ENCODE results near the gene UBR2.
"Not testable (repeated sequence)": the region's sequence is repeated elsewhere in the genome, so short reads cannot be mapped to it uniquely, and the experiment has no call there.

Gene UBR2

GRCh38 chr6:42572523-42572922, 8.7 kb downstream of the UBR2 start:
- Histone ChIP-seq H3K4me2 (ENCODE audit: low read length) (no peak overlapping the region), H2BK15ac (replicated peaks; ENCODE audit: low read depth) (no peak overlapping the region), H2BK5ac (ENCODE audit: low read length) (no peak overlapping the region), H3K9ac (ENCODE audit: low read length) (no peak overlapping the region), H3K4me1 (ENCODE audit: control insufficient read depth, low read depth, low read length) (no peaks in the 10 kb centered on the region), H3K27me3 (ENCODE audit: insufficient read depth, low read length, poor library complexity) (no peaks in the 10 kb centered on the region), H2BK120ac (ENCODE audit: low read depth, low read length) (no peak overlapping the region), H3K36me3 (ENCODE audit: control insufficient read depth, insufficient read depth, low read length) (no peaks in the 10 kb centered on the region), H3K56ac (ENCODE audit: low read length) (no peak overlapping the region), H3K4me3 (ENCODE audit: low read length) (no peak overlapping the region), H3K4ac (ENCODE audit: low read depth, low read length) (no peak overlapping the region), H2AK5ac (ENCODE audit: low read length) (no peak overlapping the region), H4K5ac (ENCODE audit: low read length) (no peak overlapping the region), H3K27ac (ENCODE audit: low read depth, low read length) (no peak overlapping the region), H3K23ac (ENCODE audit: low read length) (no peak overlapping the region), H4K8ac (ENCODE audit: low read depth, low read length) (no peak overlapping the region), H3K79me2 (ENCODE audit: control insufficient read depth, insufficient read depth, low read length) (peaks cover 6% of the 10 kb centered on the region), H3K18ac (ENCODE audit: low read length) (no peak overlapping the region), H3K79me1 (ENCODE audit: low read length) (peaks cover 1% of the 10 kb centered on the region)
- no peak for DNase-seq
- WGBS (ENCODE audit: extremely low coverage, insufficient coverage, low lambda C conversion rate) = no CpG with 5 or more reads among the region's 4 CpGs

GRCh38 chr6:42576538-42576937, 12.7 kb downstream of the UBR2 start:
- H4K5ac ChIP-seq (ENCODE audit: low read length); H3K4me1 ChIP-seq (ENCODE audit: control insufficient read depth, low read depth, low read length); H3K79me1 ChIP-seq (ENCODE audit: low read length); H3K9ac ChIP-seq (ENCODE audit: low read length); H3K36me3 ChIP-seq (ENCODE audit: control insufficient read depth, insufficient read depth, low read length); H3K4ac ChIP-seq (ENCODE audit: low read depth, low read length); H4K8ac ChIP-seq (ENCODE audit: low read depth, low read length); H3K4me2 ChIP-seq (ENCODE audit: low read length); H3K23ac ChIP-seq (ENCODE audit: low read length); H3K56ac ChIP-seq (ENCODE audit: low read length); H3K79me2 ChIP-seq (ENCODE audit: control insufficient read depth, insufficient read depth, low read length); H2BK15ac ChIP-seq (replicated peaks; ENCODE audit: low read depth); H2AK5ac ChIP-seq (ENCODE audit: low read length); DNase-seq; H2BK5ac ChIP-seq (ENCODE audit: low read length); H3K18ac ChIP-seq (ENCODE audit: low read length); H3K27me3 ChIP-seq (ENCODE audit: insufficient read depth, low read length, poor library complexity); H3K4me3 ChIP-seq (ENCODE audit: low read length); H3K27ac ChIP-seq (ENCODE audit: low read depth, low read length); H2BK120ac ChIP-seq (ENCODE audit: low read depth, low read length): not testable (repeated sequence)
- no CpG with 5 or more reads among the region's 7 CpGs for WGBS (ENCODE audit: extremely low coverage, insufficient coverage, low lambda C conversion rate)

GRCh38 chr6:42598300-42598699, 34.5 kb downstream of the UBR2 start:
- Histone ChIP-seq H3K4me1 (ENCODE audit: control insufficient read depth, low read depth, low read length) (no peaks in the 10 kb centered on the region), H2AK5ac (ENCODE audit: low read length) (no peak overlapping the region), H2BK5ac (ENCODE audit: low read length) (no peak overlapping the region), H3K23ac (ENCODE audit: low read length) (no peak overlapping the region), H3K79me2 (ENCODE audit: control insufficient read depth, insufficient read depth, low read length) (no peaks in the 10 kb centered on the region), H3K36me3 (ENCODE audit: control insufficient read depth, insufficient read depth, low read length) (no peaks in the 10 kb centered on the region), H3K27me3 (ENCODE audit: insufficient read depth, low read length, poor library complexity) (no peaks in the 10 kb centered on the region), H3K4me3 (ENCODE audit: low read length) (no peak overlapping the region), H2BK120ac (ENCODE audit: low read depth, low read length) (no peak overlapping the region), H3K79me1 (ENCODE audit: low read length) (no peaks in the 10 kb centered on the region), H4K8ac (ENCODE audit: low read depth, low read length) (no peak overlapping the region), H2BK15ac (replicated peaks; ENCODE audit: low read depth) (no peak overlapping the region), H3K18ac (ENCODE audit: low read length) (no peak overlapping the region), H3K56ac (ENCODE audit: low read length) (no peak overlapping the region), H3K4me2 (ENCODE audit: low read length) (no peak overlapping the region), H3K4ac (ENCODE audit: low read depth, low read length) (no peak overlapping the region), H4K5ac (ENCODE audit: low read length) (no peak overlapping the region), H3K9ac (ENCODE audit: low read length) (no peak overlapping the region), H3K27ac (ENCODE audit: low read depth, low read length) (no peak overlapping the region)
- no peak for DNase-seq
- no CpG with 5 or more reads among the region's 2 CpGs for WGBS (ENCODE audit: extremely low coverage, insufficient coverage, low lambda C conversion rate)

GRCh38 chr6:42599558-42599957, 35.7 kb downstream of the UBR2 start:
- Histone ChIP-seq H3K79me1 (ENCODE audit: low read length) (no peaks in the 10 kb centered on the region), H2BK15ac (replicated peaks; ENCODE audit: low read depth) (no peak overlapping the region), H3K27ac (ENCODE audit: low read depth, low read length) (no peak overlapping the region), H2BK5ac (ENCODE audit: low read length) (no peak overlapping the region), H3K4ac (ENCODE audit: low read depth, low read length) (no peak overlapping the region), H3K18ac (ENCODE audit: low read length) (no peak overlapping the region), H3K4me2 (ENCODE audit: low read length) (no peak overlapping the region), H3K27me3 (ENCODE audit: insufficient read depth, low read length, poor library complexity) (no peaks in the 10 kb centered on the region), H3K23ac (ENCODE audit: low read length) (no peak overlapping the region), H3K4me3 (ENCODE audit: low read length) (no peak overlapping the region), H3K36me3 (ENCODE audit: control insufficient read depth, insufficient read depth, low read length) (no peaks in the 10 kb centered on the region), H3K4me1 (ENCODE audit: control insufficient read depth, low read depth, low read length) (no peaks in the 10 kb centered on the region), H2BK120ac (ENCODE audit: low read depth, low read length) (no peak overlapping the region), H2AK5ac (ENCODE audit: low read length) (no peak overlapping the region), H3K56ac (ENCODE audit: low read length) (no peak overlapping the region), H4K8ac (ENCODE audit: low read depth, low read length) (no peak overlapping the region), H3K79me2 (ENCODE audit: control insufficient read depth, insufficient read depth, low read length) (no peaks in the 10 kb centered on the region), H4K5ac (ENCODE audit: low read length) (no peak overlapping the region), H3K9ac (ENCODE audit: low read length) (no peak overlapping the region)
- DNase-seq = no peak
- WGBS (ENCODE audit: extremely low coverage, insufficient coverage, low lambda C conversion rate) = no CpG with 5 or more reads among the region's 3 CpGs

GRCh38 chr6:42604150-42604549, 40.3 kb downstream of the UBR2 start:
- Histone ChIP-seq H4K8ac (ENCODE audit: low read depth, low read length) (no peak overlapping the region), H2BK15ac (replicated peaks; ENCODE audit: low read depth) (no peak overlapping the region), H3K27me3 (ENCODE audit: insufficient read depth, low read length, poor library complexity) (no peaks in the 10 kb centered on the region)

GRCh38 chr6:42604699-42605098, 40.9 kb downstream of the UBR2 start:
- H4K5ac ChIP-seq (ENCODE audit: low read length); H3K27me3 ChIP-seq (ENCODE audit: insufficient read depth, low read length, poor library complexity); DNase-seq; H2AK5ac ChIP-seq (ENCODE audit: low read length); H3K4me3 ChIP-seq (ENCODE audit: low read length); H3K36me3 ChIP-seq (ENCODE audit: control insufficient read depth, insufficient read depth, low read length); H3K79me2 ChIP-seq (ENCODE audit: control insufficient read depth, insufficient read depth, low read length); H3K23ac ChIP-seq (ENCODE audit: low read length); H3K4ac ChIP-seq (ENCODE audit: low read depth, low read length); H4K8ac ChIP-seq (ENCODE audit: low read depth, low read length); H2BK5ac ChIP-seq (ENCODE audit: low read length); H3K18ac ChIP-seq (ENCODE audit: low read length); H3K27ac ChIP-seq (ENCODE audit: low read depth, low read length); H3K4me1 ChIP-seq (ENCODE audit: control insufficient read depth, low read depth, low read length); H3K79me1 ChIP-seq (ENCODE audit: low read length); H2BK120ac ChIP-seq (ENCODE audit: low read depth, low read length); H3K56ac ChIP-seq (ENCODE audit: low read length); H2BK15ac ChIP-seq (replicated peaks; ENCODE audit: low read depth); H3K4me2 ChIP-seq (ENCODE audit: low read length); H3K9ac ChIP-seq (ENCODE audit: low read length): not testable (repeated sequence)
- WGBS (ENCODE audit: extremely low coverage, insufficient coverage, low lambda C conversion rate) = no CpG with 5 or more reads among the region's 2 CpGs

More at GRCh38 chr6:42604150-42604549, 40.3 kb downstream of the UBR2 start:
- Histone ChIP-seq H2BK120ac (ENCODE audit: low read depth, low read length) (no peak overlapping the region), H3K27ac (ENCODE audit: low read depth, low read length) (no peak overlapping the region), H3K9ac (ENCODE audit: low read length) (no peak overlapping the region), H2BK5ac (ENCODE audit: low read length) (no peak overlapping the region), H3K4me3 (ENCODE audit: low read length) (no peak overlapping the region), H3K36me3 (ENCODE audit: control insufficient read depth, insufficient read depth, low read length) (no peaks in the 10 kb centered on the region), H3K18ac (ENCODE audit: low read length) (no peak overlapping the region), H2AK5ac (ENCODE audit: low read length) (no peak overlapping the region), H3K4ac (ENCODE audit: low read depth, low read length) (no peak overlapping the region), H3K4me1 (ENCODE audit: control insufficient read depth, low read depth, low read length) (no peaks in the 10 kb centered on the region), H3K56ac (ENCODE audit: low read length) (no peak overlapping the region), H3K79me1 (ENCODE audit: low read length) (no peaks in the 10 kb centered on the region), H3K79me2 (ENCODE audit: control insufficient read depth, insufficient read depth, low read length) (no peaks in the 10 kb centered on the region), H3K4me2 (ENCODE audit: low read length) (no peak overlapping the region), H4K5ac (ENCODE audit: low read length) (no peak overlapping the region), H3K23ac (ENCODE audit: low read length) (no peak overlapping the region)
- no peak for DNase-seq
